Fibroblast of villous mesenchyme (primary cell): ENCODE data around the gene PRKG2. TPM values are rescaled to one million over a fixed set of nuclear protein-coding genes. Genes with fewer than 3 reads are reported as not detected.
A peak's percentile ranks its signal among the peaks of the same experiment; 100 is the strongest.

Experiments
- DNase-seq: peaks from one replicate; pipeline ENCODE4 v3.0.0-alpha.2; 2010; ENCODE audit warnings: low read depth
- H3K4me3 ChIP-seq: 2 replicates; pipeline ENCODE4 v1.5.1; 2011; ENCODE audit warnings: low read depth, mild to moderate bottlenecking, low read length
- total RNA-seq: library from RNA; depleted of rRNA; stranded (reverse); fragments of >200 nt; gene quantifications from 2 replicates; pipeline ENCODE4 v1.2.3, GENCODE V29; 2012
- TF ChIP-seq, protein P1 (sequence below): IDR thresholded peaks from 2 replicates; pipeline ENCODE4 v1.5.1; 2012; ENCODE audit warnings: low read depth, mild to moderate bottlenecking, low read length; ENCODE audit not compliant: insufficient read depth

PRKG2 gene
- total RNA-seq, 1 donor: under 0.01 TPM

DNA sequence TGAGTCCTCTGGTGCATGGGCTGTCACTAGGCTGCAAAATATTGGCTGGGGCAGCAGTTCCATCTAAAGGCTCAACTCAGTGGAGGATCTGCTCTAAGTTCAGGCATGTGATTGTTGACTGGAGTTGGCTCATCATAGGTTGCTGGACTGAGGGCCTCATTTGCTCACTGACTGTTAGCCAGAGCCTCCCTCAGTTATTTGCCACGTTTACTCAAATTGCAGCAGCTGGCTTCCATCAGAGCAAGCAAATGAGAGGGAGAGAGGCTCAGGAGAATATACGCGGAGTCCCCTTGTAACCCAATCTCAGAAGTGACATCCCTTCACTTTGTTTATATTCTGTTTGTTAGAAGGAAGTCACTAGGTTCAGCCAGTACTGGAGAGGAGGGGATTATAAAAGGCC is 130.4 kb downstream of the PRKG2 start:
- DNase-seq: no peak
- no peak overlapping the region for H3K4me3 ChIP-seq
- TF ChIP-seq, protein P1, sequence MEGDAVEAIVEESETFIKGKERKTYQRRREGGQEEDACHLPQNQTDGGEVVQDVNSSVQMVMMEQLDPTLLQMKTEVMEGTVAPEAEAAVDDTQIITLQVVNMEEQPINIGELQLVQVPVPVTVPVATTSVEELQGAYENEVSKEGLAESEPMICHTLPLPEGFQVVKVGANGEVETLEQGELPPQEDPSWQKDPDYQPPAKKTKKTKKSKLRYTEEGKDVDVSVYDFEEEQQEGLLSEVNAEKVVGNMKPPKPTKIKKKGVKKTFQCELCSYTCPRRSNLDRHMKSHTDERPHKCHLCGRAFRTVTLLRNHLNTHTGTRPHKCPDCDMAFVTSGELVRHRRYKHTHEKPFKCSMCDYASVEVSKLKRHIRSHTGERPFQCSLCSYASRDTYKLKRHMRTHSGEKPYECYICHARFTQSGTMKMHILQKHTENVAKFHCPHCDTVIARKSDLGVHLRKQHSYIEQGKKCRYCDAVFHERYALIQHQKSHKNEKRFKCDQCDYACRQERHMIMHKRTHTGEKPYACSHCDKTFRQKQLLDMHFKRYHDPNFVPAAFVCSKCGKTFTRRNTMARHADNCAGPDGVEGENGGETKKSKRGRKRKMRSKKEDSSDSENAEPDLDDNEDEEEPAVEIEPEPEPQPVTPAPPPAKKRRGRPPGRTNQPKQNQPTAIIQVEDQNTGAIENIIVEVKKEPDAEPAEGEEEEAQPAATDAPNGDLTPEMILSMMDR: no peak

DNA sequence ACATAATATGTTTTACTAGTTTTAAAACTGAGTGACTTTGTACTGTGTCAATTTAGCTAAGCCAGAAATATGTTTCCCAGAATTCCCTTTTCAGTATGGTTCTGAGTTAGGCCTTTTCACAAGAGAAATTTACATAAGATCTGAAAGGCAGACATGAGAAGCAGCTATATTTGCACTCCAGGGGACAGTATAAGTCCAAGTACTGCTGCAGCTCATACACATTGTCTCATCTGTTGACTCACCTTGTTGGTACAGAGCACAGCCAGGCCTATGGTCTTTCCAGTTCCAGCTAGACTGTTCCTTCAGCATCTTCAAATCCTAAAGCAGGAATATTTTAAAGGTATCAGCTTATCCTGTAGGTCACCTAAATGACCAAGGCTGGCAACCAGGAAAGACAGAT is 131.0 kb downstream of the PRKG2 start:
- DNase-seq: peak; percentile 18
- no peak overlapping the region for H3K4me3 ChIP-seq
- TF ChIP-seq, protein P1: no peak

DNA sequence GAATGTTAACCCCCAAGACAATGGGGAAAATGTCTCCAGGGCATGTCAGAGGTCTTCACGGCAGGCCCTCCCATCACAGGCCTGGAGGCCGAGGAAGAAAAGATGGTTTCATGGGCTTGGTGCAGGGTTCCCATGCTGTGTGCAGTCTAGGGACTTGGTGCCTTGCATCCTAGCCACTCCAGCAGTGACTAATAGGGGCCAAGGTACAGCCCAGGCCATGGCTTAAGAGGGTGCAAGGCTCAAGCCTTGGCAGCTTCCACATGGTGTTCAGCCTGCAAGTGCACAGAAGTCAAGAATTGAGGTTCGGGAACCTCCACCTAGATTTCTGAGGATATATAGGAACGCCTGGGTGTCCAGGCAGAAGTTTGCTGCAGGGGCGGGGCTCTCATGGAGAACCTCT is 133.9 kb downstream of the PRKG2 start:
- H3K4me3 ChIP-seq: no peak overlapping the region
- DNase-seq: no peak
- TF ChIP-seq, protein P1: no peak

DNA sequence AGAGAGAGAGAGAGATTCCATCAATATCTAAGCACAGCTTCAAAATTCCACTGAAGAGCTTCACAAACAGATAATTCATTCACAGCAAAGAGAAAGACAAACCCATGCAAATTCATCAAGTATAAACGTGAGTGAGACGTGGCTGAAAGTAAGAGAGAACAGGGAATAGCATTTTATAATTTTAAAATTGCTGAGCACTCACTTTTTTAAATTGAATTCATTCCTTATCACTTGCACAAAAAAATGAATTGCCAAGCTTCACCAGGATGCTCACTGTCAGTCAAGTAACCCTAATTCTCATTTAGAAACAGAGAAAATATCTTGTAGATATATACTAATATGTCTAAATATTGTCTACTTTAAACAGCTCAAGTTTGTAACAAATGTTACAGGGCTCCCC is 144.0 kb downstream of the PRKG2 start:
- DNase-seq: no peak
- no peak overlapping the region for H3K4me3 ChIP-seq
- TF ChIP-seq, protein P1: no peak

DNA sequence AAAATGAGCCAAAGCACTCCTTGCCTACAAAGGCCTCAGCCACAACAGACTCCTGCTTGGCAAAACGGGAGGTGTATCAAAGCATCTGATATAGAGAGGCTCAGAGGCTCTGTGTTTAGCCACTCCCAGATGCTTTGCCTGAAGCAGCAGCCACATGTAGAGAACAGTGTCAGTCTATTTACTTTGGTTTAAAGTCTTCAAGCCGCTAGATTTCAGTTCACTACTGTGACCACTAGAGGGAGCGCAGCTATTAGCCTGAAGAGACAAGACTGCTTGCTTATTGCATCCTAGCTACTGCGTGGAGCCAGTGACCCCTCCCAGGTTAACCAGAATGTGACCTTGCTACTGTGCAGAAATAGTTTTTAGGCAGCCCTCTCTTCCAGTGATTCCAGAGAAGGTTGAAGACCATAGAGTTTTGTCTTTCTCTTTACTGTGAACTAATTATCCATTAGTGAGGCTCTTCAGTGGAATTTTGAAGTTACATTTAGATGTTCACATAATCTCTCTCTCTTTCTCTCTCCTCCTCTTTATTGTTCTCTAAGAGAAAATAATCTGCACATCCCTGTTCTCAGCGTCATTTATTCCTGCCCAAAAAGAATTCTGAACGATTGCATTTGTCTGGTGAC is 145.2 kb downstream of the PRKG2 start:
- TF ChIP-seq, protein P1: peak; percentile 95
- H3K4me3 ChIP-seq: no peak overlapping the region
- peak; percentile 86 for DNase-seq

DNA sequence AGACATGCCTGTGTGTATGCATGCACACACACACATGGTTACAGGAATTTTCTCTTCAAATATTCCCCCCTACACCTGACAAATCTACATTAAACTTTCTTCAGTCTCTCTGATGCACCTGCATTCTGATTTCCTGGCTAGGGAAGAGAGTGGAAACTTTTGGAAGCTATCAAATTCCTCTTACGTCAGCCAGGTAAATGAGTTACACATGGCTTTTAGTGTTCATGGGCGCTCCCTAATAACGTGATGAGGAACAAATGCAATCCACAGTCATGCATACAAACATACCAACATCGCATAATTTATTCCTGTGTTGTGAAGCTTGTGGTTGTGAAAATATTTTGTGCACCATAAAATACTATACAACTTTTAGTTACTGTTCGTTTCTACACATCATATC is 149.6 kb downstream of the PRKG2 start:
- no peak for DNase-seq
- TF ChIP-seq, protein P1: no peak
- H3K4me3 ChIP-seq: no peak overlapping the region

DNA sequence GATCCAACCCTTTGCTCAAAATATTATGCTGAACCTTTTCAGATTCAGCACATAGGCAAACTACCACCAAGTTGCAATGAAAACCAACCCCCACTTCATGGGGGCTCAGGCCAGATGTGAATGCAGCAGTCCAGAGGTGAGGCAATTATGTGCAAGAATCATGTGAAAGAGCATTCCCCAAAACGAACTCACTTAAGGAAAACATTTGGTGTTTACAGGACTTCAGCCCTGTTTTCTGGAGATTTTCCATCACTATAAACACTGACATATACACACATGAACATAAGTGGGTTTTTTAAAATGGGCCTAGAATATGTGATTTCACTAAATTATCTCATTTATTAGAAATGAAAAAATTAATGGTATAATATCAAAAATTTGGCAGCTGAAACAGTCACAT is 153.0 kb downstream of the PRKG2 start:
- TF ChIP-seq, protein P1: no peak
- DNase-seq: no peak
- no peak overlapping the region for H3K4me3 ChIP-seq
